CD4-positive, alpha-beta memory T cell (primary cell): ENCODE results near the gene GDI1. TPM values are rescaled to one million over a fixed set of nuclear protein-coding genes. Genes with fewer than 3 reads are reported as not detected.
"Not testable (repeated sequence)": the region's sequence is repeated elsewhere in the genome, so short reads cannot be mapped to it uniquely, and the experiment has no call there.

Source experiments
- CTCF ChIA-PET: fragments of 350-600 bp; sonication (Branson Sonifier 250); formaldehyde crosslinking; loops from one replicate; lab custom pipeline; 2021; ENCODE audit warnings: inconsistent platforms; ENCODE audit not compliant: partially characterized antibody; lab: Charles Lee
- POLR2A ChIA-PET: fragments of 350-600 bp; sonication (Branson Sonifier 250); formaldehyde crosslinking; loops from one replicate; lab custom pipeline; 2021; ENCODE audit not compliant: partially characterized antibody; lab: Charles Lee
- DNase-seq, 5 donors: peaks; one replicate each; pipeline versions ENCODE4 v3.0.0 to v3.0.0-alpha.2; 2020 to 2022; ENCODE audit warnings: mixed read lengths in 1 of 5
- H3K27ac ChIP-seq: one replicate; pipeline ENCODE4 v1.7.0; 2013; ENCODE audit warnings: low read depth, low read length
- H3K27me3 ChIP-seq: 2 replicates; pipeline ENCODE4 v1.7.0; 2013; ENCODE audit warnings: mild to moderate bottlenecking, low read length, moderate library complexity; ENCODE audit not compliant: insufficient read depth
- H3K36me3 ChIP-seq: 2 replicates; pipeline ENCODE4 v1.7.0; 2013; ENCODE audit warnings: mild to moderate bottlenecking, low read length, moderate library complexity; ENCODE audit not compliant: insufficient read depth
- H3K4me1 ChIP-seq: 2 replicates; pipeline ENCODE4 v1.7.0; 2013; ENCODE audit warnings: mild to moderate bottlenecking, low read length, moderate library complexity; ENCODE audit not compliant: insufficient read depth
- H3K4me3 ChIP-seq, 2 donors: one replicate each; pipeline ENCODE4 v1.7.0; 2013; ENCODE audit warnings: low read length in 2 of 2, mild to moderate bottlenecking in 1 of 2
- H3K9me3 ChIP-seq, 2 donors: one replicate each; pipeline ENCODE4 v1.7.0; 2013; ENCODE audit warnings: low read length in 2 of 2, control low read depth in 1 of 2; ENCODE audit not compliant: control insufficient read depth in 1 of 2
- H3K27ac Mint-ChIP-seq, 7 donors: one replicate each; pipeline ENCODE4 v1.8.0; 2020 to 2021; ENCODE audit warnings: mixed read lengths in 7 of 7, mild to moderate bottlenecking in 6 of 7, inconsistent platforms in 3 of 7, moderate library complexity in 3 of 7
- H3K27me3 Mint-ChIP-seq, 2 donors: one replicate each; pipeline ENCODE4 v1.8.0; 2020 to 2021; ENCODE audit warnings: mixed read lengths in 2 of 2
- H3K36me3 Mint-ChIP-seq, 2 donors: one replicate each; pipeline ENCODE4 v1.8.0; 2020 to 2021; ENCODE audit warnings: mixed read lengths in 2 of 2, inconsistent platforms in 1 of 2, mild to moderate bottlenecking in 1 of 2
- H3K4me1 Mint-ChIP-seq, 4 donors: one replicate each; pipeline ENCODE4 v1.8.0; 2020 to 2021; ENCODE audit warnings: mixed read lengths in 4 of 4, mild to moderate bottlenecking in 1 of 4
- H3K4me3 Mint-ChIP-seq, 8 donors: one replicate each; pipeline ENCODE4 v1.8.0; 2020 to 2021; ENCODE audit warnings: mixed read lengths in 8 of 8, mild to moderate bottlenecking in 7 of 8, moderate library complexity in 6 of 8, inconsistent platforms in 3 of 8
- H3K9me3 Mint-ChIP-seq, 8 donors: one replicate each; pipeline ENCODE4 v1.8.0; 2020 to 2021; ENCODE audit warnings: mixed read lengths in 8 of 8, mild to moderate bottlenecking in 5 of 8, inconsistent platforms in 3 of 8, moderate library complexity in 1 of 8
- intact Hi-C: fragments of 100-400 bp; cut with micrococcal nuclease; formaldehyde crosslinking; loops from one replicate; pipeline ENCODE4 v1.15.1; 2023
- polyA plus RNA-seq, 2 donors: library from polyadenylated mRNA; unstranded; fragments of 300-500 nt; fragmentation: Illumina TruSeq; gene quantifications; one replicate each; pipeline ENCODE4 v1.2.3, GENCODE V29; 2021
- total RNA-seq, 2 experiments: library from RNA; stranded (reverse); gene quantifications; one replicate each; pipeline ENCODE4 v1.2.3, GENCODE V29; 2021

The GDI1 gene
- total and polyA plus RNA-seq, 4 experiments from 2014 or later, result 48.2 to 220 (median 138) TPM

DNA sequence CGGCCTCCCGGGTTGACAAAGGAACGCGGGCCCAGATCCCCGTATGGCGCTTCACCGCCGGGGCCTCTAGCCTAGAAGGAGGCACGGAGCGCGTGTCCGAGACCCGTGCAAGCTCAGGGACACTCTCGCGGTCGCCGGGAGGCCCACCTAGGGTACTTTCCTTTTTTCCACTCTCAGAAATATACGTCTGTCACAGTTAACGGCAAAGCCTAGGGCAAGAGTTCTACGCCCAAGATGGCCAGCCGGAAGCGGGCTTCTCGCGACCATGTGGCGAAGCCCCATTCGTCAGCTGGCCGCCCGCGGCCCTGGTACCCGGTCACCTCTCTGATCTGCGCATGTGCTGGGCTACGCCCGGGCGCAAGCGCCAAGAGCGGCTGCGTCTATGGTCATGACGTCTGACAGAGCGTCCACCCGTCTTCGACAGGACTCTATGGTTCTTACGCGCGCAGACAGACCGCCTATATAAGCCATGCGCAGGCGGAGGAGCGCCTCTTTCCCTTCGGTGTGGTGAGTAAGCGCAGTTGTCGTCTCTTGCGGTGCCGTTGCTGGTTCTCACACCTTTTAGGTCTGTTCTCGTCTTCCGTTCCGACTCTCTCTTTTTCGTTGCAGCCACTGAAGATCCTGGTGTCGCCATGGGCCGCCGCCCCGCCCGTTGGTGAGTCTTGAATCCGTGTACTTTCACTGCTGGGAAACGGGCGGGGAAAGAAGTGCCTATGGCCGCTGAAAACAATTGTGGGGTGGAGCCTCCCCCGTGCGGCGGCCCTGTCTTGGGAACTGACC is 38.9 kb upstream of the GDI1 start, which contains the start of gene RPL10:
Gene RPL10 (plus strand): TSS at position 490 of the 780 bp plus-strand sequence. CDS start 143 bp downstream, at position 633.
- peaks cover 19 to 34% of the 10 kb centered on the region in 2 donors for H3K36me3 Mint-ChIP-seq
- H3K27me3 Mint-ChIP-seq, result no peaks in the 10 kb centered on the region
- Histone ChIP-seq H3K27me3 (no peaks in the 10 kb centered on the region), H3K4me3 (peak within 1 kb of the TSS; percentile 55 to 95), H3K36me3 (peaks cover 23% of the 10 kb centered on the region), H3K27ac (peak within 1 kb of the TSS; percentile 96), H3K4me1 (peaks cover 15% of the 10 kb centered on the region), H3K9me3 (no peaks in the 10 kb centered on the region)
- peak within 1 kb of the TSS; percentile 99 to 100 (median 99) for H3K27ac Mint-ChIP-seq
- peak; percentile 86 to 94 (median 92) for DNase-seq
- H3K4me1 Mint-ChIP-seq, result peaks cover 7 to 32% (median 16%) of the 10 kb centered on the region in 4 donors
- intact Hi-C loops, result no loop called here
- POLR2A ChIA-PET, result interaction anchor here (0.6 to 6.0 kb wide), 40 partner anchors 13 to 470 kb away, joined by 3 to 111 read pairs (median 4); partner anchors contain the start of genes ATP6AP1, DNASE1L1, EMD and FAM3A
- H3K4me3 Mint-ChIP-seq, result peak within 1 kb of the TSS; percentile 96 to 99 (median 99)
- CTCF ChIA-PET, result interaction anchor here (0.8 to 3.1 kb wide), 11 partner anchors 10 to 136 kb away, joined by 3 to 26 read pairs (median 4); partner anchors contain the start of genes ATP6AP1, DNASE1L1 and SLC10A3
- H3K9me3 Mint-ChIP-seq, result peaks cover 0 to 13% (median 0%) of the 10 kb centered on the region in 8 donors

DNA sequence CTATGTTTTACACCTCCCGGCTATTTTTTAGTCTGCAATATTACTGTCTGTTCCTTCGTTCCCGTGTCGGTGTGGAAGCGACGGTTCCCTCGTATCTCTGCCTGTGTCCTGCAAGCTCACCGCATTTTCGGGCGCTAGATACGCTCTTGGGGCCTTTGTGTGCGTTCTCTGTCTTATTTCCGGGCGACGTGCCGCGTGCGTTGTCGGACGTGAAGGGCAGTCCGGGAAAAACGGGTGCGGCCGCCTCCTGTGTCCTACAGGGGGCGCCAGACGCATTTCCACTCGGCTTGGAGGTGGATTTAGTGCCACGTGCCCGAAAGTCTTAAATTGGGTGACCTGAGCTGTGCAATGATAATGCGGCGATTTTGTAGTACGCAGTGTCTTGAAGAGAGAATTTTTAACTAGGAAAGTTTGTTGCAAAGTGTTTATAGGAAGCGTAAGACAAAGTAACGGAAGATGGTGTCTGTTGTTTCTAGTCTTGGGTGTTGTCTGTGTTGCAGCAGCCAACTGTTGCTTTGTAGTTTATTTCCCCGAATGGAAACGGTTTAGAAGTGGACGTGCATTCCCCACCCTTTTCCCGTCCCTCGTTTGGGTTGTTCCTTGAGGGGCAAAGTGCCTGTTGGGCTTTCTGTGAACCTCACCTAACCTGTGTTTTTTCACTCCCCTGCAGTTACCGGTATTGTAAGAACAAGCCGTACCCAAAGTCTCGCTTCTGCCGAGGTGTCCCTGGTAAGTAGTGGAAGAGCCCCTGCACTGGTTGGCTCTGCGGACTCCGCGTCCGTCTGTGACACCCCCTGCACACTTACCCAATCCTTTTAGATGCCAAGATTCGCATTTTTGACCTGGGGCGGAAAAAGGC is 38.1 kb upstream of the GDI1 start:
- ChIA-PET POLR2A (interaction anchor here (0.6 to 6.0 kb wide), 40 partner anchors 12 to 465 kb away, joined by 3 to 111 read pairs (median 4); partner anchors contain the start of genes ATP6AP1, DNASE1L1, EMD and FAM3A), CTCF (interaction anchor here (0.7 to 3.1 kb wide), 16 partner anchors 9 to 149 kb away, joined by 3 to 26 read pairs (median 4); partner anchors contain the start of genes ATP6AP1, IKBKG and SLC10A3)
- DNase-seq, result peak; percentile 80 to 83 (median 82)
- Mint-ChIP-seq H3K27me3 (no peaks in the 10 kb centered on the region), H3K9me3 (peaks cover 0 to 13% (median 0%) of the 10 kb centered on the region in 8 donors), H3K36me3 (peaks cover 19 to 34% of the 10 kb centered on the region in 2 donors), H3K27ac (peak overlapping the region; percentile 99 to 100 (median 99)), H3K4me1 (peaks cover 7 to 32% (median 17%) of the 10 kb centered on the region in 4 donors), H3K4me3 (peak overlapping the region; percentile 96 to 99 (median 99))
- Histone ChIP-seq H3K27ac (peak overlapping the region; percentile 96), H3K4me3 (peak overlapping the region; percentile 55 to 95), H3K4me1 (peaks cover 15% of the 10 kb centered on the region), H3K27me3 (no peaks in the 10 kb centered on the region), H3K36me3 (peaks cover 23% of the 10 kb centered on the region), H3K9me3 (no peaks in the 10 kb centered on the region)
- intact Hi-C loops, result no loop called here

DNA sequence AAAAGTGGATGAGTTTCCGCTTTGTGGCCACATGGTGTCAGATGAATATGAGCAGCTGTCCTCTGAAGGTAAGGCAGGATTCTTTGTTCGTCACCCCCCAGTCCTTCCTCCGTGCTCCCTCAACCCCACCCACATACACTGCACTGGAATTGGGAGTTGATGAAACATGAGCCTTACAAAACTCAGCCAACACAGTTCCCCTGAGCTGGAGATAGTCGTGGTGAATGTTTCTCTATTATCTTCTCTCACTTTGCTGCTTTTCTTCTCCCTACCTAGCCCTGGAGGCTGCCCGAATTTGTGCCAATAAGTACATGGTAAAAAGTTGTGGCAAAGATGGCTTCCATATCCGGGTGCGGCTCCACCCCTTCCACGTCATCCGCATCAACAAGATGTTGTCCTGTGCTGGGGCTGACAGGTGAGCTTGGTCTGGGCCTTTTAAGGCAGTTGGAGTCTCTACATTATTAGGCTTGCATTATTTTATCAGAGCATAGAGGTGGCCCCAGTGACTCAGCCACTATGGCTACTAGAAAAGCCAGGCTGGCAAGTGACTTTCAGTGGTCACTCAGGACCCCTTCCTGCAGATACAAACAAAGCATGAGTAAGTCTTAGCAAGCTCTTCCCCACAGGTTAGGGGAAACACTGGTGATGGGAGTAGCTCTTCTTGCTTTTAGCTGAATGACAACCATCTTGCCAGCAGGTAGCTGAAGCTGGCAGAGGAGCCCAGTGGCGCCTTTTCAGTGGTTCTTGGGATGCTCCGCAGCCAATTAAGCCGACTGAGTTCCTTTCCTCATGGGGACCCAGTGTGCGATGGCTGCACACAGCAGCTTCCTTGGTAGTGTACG is 37.2 kb upstream of the GDI1 start:
- Mint-ChIP-seq H3K4me3 (peak overlapping the region; percentile 96 to 99 (median 99)), H3K4me1 (peaks cover 7 to 32% (median 17%) of the 10 kb centered on the region in 4 donors), H3K36me3 (peaks cover 19 to 34% of the 10 kb centered on the region in 2 donors), H3K27me3 (no peaks in the 10 kb centered on the region), H3K9me3 (peaks cover 0 to 13% (median 0%) of the 10 kb centered on the region in 8 donors), H3K27ac (peak overlapping the region; percentile 99 to 100 (median 99))
- peak in 4 of 5 donors; percentile 42 to 74 (median 51) for DNase-seq
- no peaks in the 10 kb centered on the region for H3K27me3 ChIP-seq
- ChIA-PET POLR2A (interaction anchor here (0.6 to 6.0 kb wide), 20 partner anchors 12 to 386 kb away, joined by 3 to 111 read pairs (median 11); partner anchors contain the start of genes ATP6AP1, DNASE1L1, EMD and FAM3A), CTCF (interaction anchor here (0.9 to 3.1 kb wide), 9 partner anchors 8 to 135 kb away, joined by 3 to 26 read pairs (median 4); partner anchors contain the start of gene SLC10A3)
- H3K4me1 ChIP-seq, result peaks cover 15% of the 10 kb centered on the region
- H3K4me3 ChIP-seq, result peak overlapping the region; percentile 55 to 95
- H3K27ac ChIP-seq, result peak overlapping the region; percentile 96
- H3K9me3 ChIP-seq, result no peaks in the 10 kb centered on the region
- H3K36me3 ChIP-seq, result peaks cover 23% of the 10 kb centered on the region
- intact Hi-C loops, result no loop called here

DNA sequence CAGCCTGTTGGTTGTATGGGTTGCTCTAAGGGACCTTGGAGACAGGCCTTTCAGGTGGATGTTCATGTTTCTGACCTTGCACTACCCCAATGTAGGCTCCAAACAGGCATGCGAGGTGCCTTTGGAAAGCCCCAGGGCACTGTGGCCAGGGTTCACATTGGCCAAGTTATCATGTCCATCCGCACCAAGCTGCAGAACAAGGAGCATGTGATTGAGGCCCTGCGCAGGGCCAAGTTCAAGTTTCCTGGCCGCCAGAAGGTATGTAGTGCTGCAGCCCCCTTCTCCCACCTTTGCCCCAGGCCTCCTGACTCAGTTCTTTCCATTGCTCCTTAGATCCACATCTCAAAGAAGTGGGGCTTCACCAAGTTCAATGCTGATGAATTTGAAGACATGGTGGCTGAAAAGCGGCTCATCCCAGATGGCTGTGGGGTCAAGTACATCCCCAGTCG is 36.6 kb upstream of the GDI1 start:
- Mint-ChIP-seq H3K4me1 (peaks cover 7 to 32% (median 17%) of the 10 kb centered on the region in 4 donors), H3K27ac (peak overlapping the region; percentile 62 to 100 (median 99))

DNA sequence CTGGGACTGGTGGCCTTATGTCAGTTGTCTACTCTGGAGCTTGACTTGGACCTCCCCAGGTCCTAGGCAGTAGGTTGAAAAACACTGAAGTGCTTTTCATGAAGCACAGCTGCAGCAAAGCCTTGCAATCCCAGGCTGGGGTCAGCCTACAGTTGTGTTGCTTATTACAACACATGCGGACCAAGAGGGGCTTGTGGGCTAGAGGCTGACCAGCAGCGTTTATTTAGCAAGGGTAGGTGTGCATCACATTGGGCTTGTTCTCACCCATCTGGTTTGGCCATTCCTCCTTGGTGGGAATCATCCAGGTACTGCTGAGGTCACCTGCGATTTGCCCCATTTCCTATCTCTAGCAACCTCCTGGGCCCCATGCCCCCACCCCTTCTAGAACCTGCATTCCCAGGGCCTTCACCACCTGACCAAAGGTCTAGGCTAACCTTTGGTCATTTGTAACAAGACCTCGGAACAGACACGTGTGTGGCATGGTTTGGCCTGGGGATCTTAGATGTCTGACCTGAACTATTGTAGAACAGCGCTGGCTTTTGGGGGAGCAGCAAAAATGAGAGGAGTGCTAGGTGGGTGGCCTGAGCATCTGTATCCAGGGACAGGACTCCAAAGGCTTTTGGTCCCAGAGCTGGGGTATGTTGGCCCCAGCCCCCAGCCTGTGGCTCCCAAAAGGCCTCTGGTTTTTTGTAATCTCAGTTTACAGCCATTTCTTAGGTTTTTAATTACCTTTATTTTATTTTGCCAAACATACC is 35.7 kb upstream of the GDI1 start:
- CTCF ChIA-PET, result no interaction called here
- intact Hi-C loops, result no loop called here

More for the DNA sequence above, 36.6 kb upstream of the GDI1 start:
- H3K27me3 ChIP-seq, DNase-seq, H3K4me3 ChIP-seq, intact Hi-C loops, H3K9me3 ChIP-seq, H3K27me3 Mint-ChIP-seq: not testable (repeated sequence)
- H3K36me3 ChIP-seq, result peaks cover 23% of the 10 kb centered on the region
- Mint-ChIP-seq H3K36me3 (peaks cover 19 to 34% of the 10 kb centered on the region in 2 donors), H3K9me3 (peaks cover 0 to 13% (median 0%) of the 10 kb centered on the region in 8 donors), H3K4me3 (peak overlapping the region in 5 of 8 donors; percentile 96 to 99 (median 99))
- peak overlapping the region; percentile 96 for H3K27ac ChIP-seq
- peaks cover 15% of the 10 kb centered on the region for H3K4me1 ChIP-seq
- POLR2A ChIA-PET, result interaction anchor here (0.8 to 6.0 kb wide), 13 partner anchors 11 to 134 kb away, joined by 3 to 111 read pairs (median 34); partner anchors contain the start of genes ATP6AP1, DNASE1L1, EMD and FAM3A
- CTCF ChIA-PET, result interaction anchor here (0.9 to 3.1 kb wide), 5 partner anchors 17 to 134 kb away, joined by 3 to 26 read pairs (median 4); partner anchors contain the start of gene SLC10A3

More for the DNA sequence above, 35.7 kb upstream of the GDI1 start:
- peaks cover 7 to 32% (median 17%) of the 10 kb centered on the region in 4 donors for H3K4me1 Mint-ChIP-seq
- peaks cover 0 to 13% (median 0%) of the 10 kb centered on the region in 8 donors for H3K9me3 Mint-ChIP-seq
- peak in 1 of 5 donors; percentile 24 for DNase-seq
- Histone ChIP-seq H3K27ac (peak overlapping the region; percentile 41), H3K4me1 (peaks cover 15% of the 10 kb centered on the region), H3K9me3 (no peaks in the 10 kb centered on the region), H3K27me3 (no peaks in the 10 kb centered on the region), H3K36me3 (peaks cover 23% of the 10 kb centered on the region), H3K4me3 (no peak overlapping the region)
- peaks cover 19 to 34% of the 10 kb centered on the region in 2 donors for H3K36me3 Mint-ChIP-seq
- no peaks in the 10 kb centered on the region for H3K27me3 Mint-ChIP-seq
- POLR2A ChIA-PET, result interaction anchor here (1.0 to 6.0 kb wide), 9 partner anchors 9 to 133 kb away, joined by 3 to 111 read pairs (median 37); partner anchors contain the start of genes ATP6AP1, DNASE1L1, FAM3A and SLC10A3
- peak overlapping the region in 4 of 8 donors; percentile 25 to 57 (median 43) for H3K4me3 Mint-ChIP-seq
- H3K27ac Mint-ChIP-seq, result peak overlapping the region; percentile 26 to 99 (median 84)
